Measurements from ENCODE around the gene MACC1. TPM values are rescaled to one million over a fixed set of nuclear protein-coding genes. Genes with fewer than 3 reads are reported as not detected.

The MACC1 gene
- total and polyA plus RNA-seq, 10 of the 15 experiments (the other 5 are each of a cell fraction or from before 2014, with no cell fraction given) = 6.0 to 61.1 (median 12.7) TPM

DNA sequence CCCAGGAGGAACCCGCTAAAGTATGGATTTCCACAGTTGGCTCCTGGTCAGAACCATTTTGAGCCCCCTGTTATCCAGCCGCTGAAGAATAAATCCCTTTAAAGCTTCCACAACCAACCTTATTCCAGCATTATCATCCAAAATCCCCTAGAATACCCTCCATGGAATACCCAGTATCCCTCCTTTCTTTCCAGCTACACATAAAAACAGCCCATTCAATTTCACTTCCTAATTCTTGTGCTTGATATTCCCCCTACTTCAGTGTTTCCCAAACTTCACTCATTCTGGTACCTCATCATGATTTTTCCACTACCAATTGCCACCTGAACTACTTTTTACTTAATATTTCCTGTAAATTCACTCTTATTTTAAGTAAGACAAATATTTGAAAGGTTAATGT lies 3.1 kb downstream of the MACC1 start:
- H3K9me3 ChIP-seq (replicated peaks; ENCODE audit: control insufficient read depth, insufficient read depth, low read length) = peaks cover 25% of the 10 kb centered on the region
- ATAC-seq (no peak), DNase-seq (ENCODE audit: low read depth, low spot score) (no peak), FAIRE-seq (no peak)
- no peak overlapping the region for H2AFZ ChIP-seq (ENCODE audit: control insufficient read depth, low read depth, low read length)
- ChIA-PET CTCF (interaction anchor here (0.5 to 2.6 kb wide), 11 partner anchors 11 to 115 kb away, joined by 3 to 11 read pairs (median 6); no protein-coding TSS in a partner anchor), POLR2A (interaction anchor here (0.8 to 3.6 kb wide), 10 partner anchors 12 to 122 kb away, joined by 3 to 49 read pairs (median 3); partner anchors contain the start of gene ITGB8), RAD21 (ENCODE audit: unreplicated experiment) (interaction anchor here (0.5 to 2.9 kb wide), 13 partner anchors 11 to 120 kb away, joined by 4 to 19 read pairs (median 7); partner anchors contain the start of gene ITGB8), SMC1A (ENCODE audit: uncharacterized antibody, unreplicated experiment) (interaction anchor here (0.9 to 16.9 kb wide), 19 partner anchors 11 to 119 kb away, joined by 3 to 474 read pairs (median 5); partner anchors contain the start of gene ITGB8)
- H3K36me3 ChIP-seq (ENCODE audit: control insufficient read depth in 2 of 2, insufficient read depth in 2 of 2, low read length in 1 of 2) = peaks cover 0 to 7% of the 10 kb centered on the region in 2 experiments; a peak in 2 of 4 replicates
- H4K20me1 ChIP-seq (ENCODE audit: control insufficient read depth, insufficient read depth) = no peaks in the 10 kb centered on the region
- no peaks in the 10 kb centered on the region for H3K27me3 ChIP-seq (replicated peaks in 1 of 2; ENCODE audit: control insufficient read depth in 2 of 2, insufficient read depth in 2 of 2, low read length in 1 of 2)
- peaks cover 72% of the 10 kb centered on the region for H3K79me2 ChIP-seq (ENCODE audit: control insufficient read depth, insufficient read depth, low read length)
- H3K4me2 ChIP-seq (ENCODE audit: control insufficient read depth, insufficient read depth) = peak overlapping the region; percentile 15; the same call in 1 of the 2 replicates
- BruUV-seq (replicated peaks) = no TSS peak
- 100% methylated on average over 2 of the region's 2 CpGs for WGBS (ENCODE audit: insufficient coverage, insufficient replicate concordance, low lambda C conversion rate, missing lambda C conversion rate)
- intact Hi-C loops (cut with micrococcal nuclease; ENCODE audit: unreplicated experiment) = no loop called here
- peak overlapping the region; percentile 25; the same call in 1 of the 2 replicates for H3K4me3 ChIP-seq
- in situ Hi-C loops (cut with MboI) = no loop called here
- H3K27ac ChIP-seq (ENCODE audit: control insufficient read depth, insufficient read depth) = no peak overlapping the region
- no peak overlapping the region for H3K9ac ChIP-seq (ENCODE audit: control insufficient read depth, insufficient read depth, low read length)
- peaks cover 12% of the 10 kb centered on the region for H3K4me1 ChIP-seq (ENCODE audit: control insufficient read depth, insufficient read depth, low read length)
- TF ChIP-seq BHLHE40 (IDR thresholded peaks at IDR 0.05; ENCODE audit: borderline replicate concordance in 1 of 2, low read depth in 2 of 2, low read length in 1 of 2) = no peak
- no peak for TF ChIP-seq TCF3 (IDR thresholded peaks at IDR 0.05; ENCODE audit: borderline replicate concordance, insufficient read depth, low read depth, low read length)
- TF ChIP-seq, protein P1, sequence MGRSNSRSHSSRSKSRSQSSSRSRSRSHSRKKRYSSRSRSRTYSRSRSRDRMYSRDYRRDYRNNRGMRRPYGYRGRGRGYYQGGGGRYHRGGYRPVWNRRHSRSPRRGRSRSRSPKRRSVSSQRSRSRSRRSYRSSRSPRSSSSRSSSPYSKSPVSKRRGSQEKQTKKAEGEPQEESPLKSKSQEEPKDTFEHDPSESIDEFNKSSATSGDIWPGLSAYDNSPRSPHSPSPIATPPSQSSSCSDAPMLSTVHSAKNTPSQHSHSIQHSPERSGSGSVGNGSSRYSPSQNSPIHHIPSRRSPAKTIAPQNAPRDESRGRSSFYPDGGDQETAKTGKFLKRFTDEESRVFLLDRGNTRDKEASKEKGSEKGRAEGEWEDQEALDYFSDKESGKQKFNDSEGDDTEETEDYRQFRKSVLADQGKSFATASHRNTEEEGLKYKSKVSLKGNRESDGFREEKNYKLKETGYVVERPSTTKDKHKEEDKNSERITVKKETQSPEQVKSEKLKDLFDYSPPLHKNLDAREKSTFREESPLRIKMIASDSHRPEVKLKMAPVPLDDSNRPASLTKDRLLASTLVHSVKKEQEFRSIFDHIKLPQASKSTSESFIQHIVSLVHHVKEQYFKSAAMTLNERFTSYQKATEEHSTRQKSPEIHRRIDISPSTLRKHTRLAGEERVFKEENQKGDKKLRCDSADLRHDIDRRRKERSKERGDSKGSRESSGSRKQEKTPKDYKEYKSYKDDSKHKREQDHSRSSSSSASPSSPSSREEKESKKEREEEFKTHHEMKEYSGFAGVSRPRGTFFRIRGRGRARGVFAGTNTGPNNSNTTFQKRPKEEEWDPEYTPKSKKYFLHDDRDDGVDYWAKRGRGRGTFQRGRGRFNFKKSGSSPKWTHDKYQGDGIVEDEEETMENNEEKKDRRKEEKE (IDR thresholded peaks at IDR 0.05) = no peak
- TF ChIP-seq EP300 (IDR thresholded peaks at IDR 0.05; ENCODE audit: borderline replicate concordance in 1 of 2, control insufficient read depth in 1 of 2, low read depth in 2 of 2, low read length in 2 of 2) = no peak
- no peak for TF ChIP-seq YBX1 (IDR thresholded peaks at IDR 0.05)
- no peak for TF ChIP-seq KDM1A (IDR thresholded peaks at IDR 0.05; ENCODE audit: borderline replicate concordance)
- no peak for TF ChIP-seq ZNF207 (IDR thresholded peaks at IDR 0.05; ENCODE audit: borderline replicate concordance)
- no peak for TF ChIP-seq GABPA (IDR thresholded peaks at IDR 0.05; ENCODE audit: low read depth)
- no peak for TF ChIP-seq TBL1XR1 (IDR thresholded peaks at IDR 0.05; ENCODE audit: low read depth, low read length)
- no peak for TF ChIP-seq POLR2AphosphoS2 (IDR thresholded peaks at IDR 0.05; ENCODE audit: low read depth, low read length)
- no peak for TF ChIP-seq TCF7 (IDR thresholded peaks at IDR 0.05; ENCODE audit: borderline replicate concordance)
- TF ChIP-seq, protein P2, sequence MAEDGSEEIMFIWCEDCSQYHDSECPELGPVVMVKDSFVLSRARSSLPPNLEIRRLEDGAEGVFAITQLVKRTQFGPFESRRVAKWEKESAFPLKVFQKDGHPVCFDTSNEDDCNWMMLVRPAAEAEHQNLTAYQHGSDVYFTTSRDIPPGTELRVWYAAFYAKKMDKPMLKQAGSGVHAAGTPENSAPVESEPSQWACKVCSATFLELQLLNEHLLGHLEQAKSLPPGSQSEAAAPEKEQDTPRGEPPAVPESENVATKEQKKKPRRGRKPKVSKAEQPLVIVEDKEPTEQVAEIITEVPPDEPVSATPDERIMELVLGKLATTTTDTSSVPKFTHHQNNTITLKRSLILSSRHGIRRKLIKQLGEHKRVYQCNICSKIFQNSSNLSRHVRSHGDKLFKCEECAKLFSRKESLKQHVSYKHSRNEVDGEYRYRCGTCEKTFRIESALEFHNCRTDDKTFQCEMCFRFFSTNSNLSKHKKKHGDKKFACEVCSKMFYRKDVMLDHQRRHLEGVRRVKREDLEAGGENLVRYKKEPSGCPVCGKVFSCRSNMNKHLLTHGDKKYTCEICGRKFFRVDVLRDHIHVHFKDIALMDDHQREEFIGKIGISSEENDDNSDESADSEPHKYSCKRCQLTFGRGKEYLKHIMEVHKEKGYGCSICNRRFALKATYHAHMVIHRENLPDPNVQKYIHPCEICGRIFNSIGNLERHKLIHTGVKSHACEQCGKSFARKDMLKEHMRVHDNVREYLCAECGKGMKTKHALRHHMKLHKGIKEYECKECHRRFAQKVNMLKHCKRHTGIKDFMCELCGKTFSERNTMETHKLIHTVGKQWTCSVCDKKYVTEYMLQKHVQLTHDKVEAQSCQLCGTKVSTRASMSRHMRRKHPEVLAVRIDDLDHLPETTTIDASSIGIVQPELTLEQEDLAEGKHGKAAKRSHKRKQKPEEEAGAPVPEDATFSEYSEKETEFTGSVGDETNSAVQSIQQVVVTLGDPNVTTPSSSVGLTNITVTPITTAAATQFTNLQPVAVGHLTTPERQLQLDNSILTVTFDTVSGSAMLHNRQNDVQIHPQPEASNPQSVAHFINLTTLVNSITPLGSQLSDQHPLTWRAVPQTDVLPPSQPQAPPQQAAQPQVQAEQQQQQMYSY (CRISPR knock-in tag; IDR thresholded peaks at IDR 0.05) = no peak
- TF ChIP-seq YY1 (IDR thresholded peaks at IDR 0.05; ENCODE audit: low read depth, low read length) = no peak
- no peak for TF ChIP-seq SRF (IDR thresholded peaks at IDR 0.05; ENCODE audit: low read depth in 2 of 2, low read length in 2 of 2)
- TF ChIP-seq, protein P3, sequence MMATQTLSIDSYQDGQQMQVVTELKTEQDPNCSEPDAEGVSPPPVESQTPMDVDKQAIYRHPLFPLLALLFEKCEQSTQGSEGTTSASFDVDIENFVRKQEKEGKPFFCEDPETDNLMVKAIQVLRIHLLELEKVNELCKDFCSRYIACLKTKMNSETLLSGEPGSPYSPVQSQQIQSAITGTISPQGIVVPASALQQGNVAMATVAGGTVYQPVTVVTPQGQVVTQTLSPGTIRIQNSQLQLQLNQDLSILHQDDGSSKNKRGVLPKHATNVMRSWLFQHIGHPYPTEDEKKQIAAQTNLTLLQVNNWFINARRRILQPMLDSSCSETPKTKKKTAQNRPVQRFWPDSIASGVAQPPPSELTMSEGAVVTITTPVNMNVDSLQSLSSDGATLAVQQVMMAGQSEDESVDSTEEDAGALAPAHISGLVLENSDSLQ (IDR thresholded peaks at IDR 0.05) = no peak
- no peak for TF ChIP-seq CHD1 (IDR thresholded peaks at IDR 0.05; ENCODE audit: low read depth, low read length)
- TF ChIP-seq IKZF1 (conservative IDR thresholded peaks at IDR 0.05) = peak; percentile 66

All from GM12878 (cell line).